HG03571 (cell line): ENCODE results near the gene SH3RF1.

Experiments
- ATAC-seq: cut with Tn5 transposase; IDR thresholded peaks from one replicate; pipeline ENCODE4 v1.9.1; 2021; ENCODE audit not compliant: unreplicated experiment

SH3RF1 gene

DNA sequence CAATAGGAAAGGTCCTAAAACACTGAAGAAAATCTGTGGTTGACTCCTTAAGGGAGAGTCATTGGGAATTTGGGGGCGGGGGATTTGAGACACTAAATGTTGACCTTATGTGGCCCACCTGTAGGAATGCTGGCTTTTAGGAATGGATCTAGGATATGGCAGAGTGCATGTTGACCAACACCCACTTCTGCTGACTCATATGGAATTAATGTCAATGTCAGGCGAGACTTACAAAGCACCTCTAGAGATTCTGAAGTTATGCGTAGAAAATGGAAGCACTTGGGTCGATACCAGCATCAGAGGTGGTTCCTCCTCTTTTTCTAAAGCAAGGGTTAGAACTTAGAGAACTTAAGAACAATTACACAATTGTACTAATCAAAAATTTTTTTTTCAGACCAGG is 160.1 kb downstream of the SH3RF1 start:
- no peak for ATAC-seq

- ATAC-seq, result no peak
Observed at GRCh38 chr4:169109035-169109675, 161.6 kb downstream of the SH3RF1 start.

- no peak for ATAC-seq
Observed at GRCh38 chr4:169108303-169108702, 162.5 kb downstream of the SH3RF1 start.

- ATAC-seq, result no peak
Observed at GRCh38 chr4:169107528-169107927, 163.2 kb downstream of the SH3RF1 start.

GRCh38 chr4:169106696-169107229 is 164.0 kb downstream of the SH3RF1 start:
- no peak for ATAC-seq

- ATAC-seq, result no peak
Observed at GRCh38 chr4:169105620-169106019, 165.1 kb downstream of the SH3RF1 start.

DNA sequence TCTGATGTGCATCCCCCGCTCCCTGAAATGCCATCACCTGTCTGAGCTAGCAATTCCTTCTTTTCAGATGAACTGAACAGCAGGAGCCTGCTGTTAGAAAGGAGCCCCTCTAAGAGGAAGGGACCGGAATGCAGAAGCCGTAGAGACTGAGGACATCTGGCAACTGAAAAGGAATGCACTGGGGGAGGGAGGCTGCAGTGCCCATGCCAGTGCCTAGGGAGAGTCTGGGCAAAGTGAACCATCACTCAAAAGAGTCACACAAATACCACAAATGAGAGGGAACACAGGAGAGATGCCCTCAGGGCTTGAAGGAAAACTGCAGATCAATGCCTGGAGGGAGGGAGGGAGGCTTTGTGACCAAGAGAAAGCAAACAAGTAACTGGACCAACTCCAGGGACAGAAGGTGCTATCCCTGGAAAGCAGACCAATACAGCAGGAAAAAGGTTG is 166.8 kb downstream of the SH3RF1 start:
- ATAC-seq, result no peak

DNA sequence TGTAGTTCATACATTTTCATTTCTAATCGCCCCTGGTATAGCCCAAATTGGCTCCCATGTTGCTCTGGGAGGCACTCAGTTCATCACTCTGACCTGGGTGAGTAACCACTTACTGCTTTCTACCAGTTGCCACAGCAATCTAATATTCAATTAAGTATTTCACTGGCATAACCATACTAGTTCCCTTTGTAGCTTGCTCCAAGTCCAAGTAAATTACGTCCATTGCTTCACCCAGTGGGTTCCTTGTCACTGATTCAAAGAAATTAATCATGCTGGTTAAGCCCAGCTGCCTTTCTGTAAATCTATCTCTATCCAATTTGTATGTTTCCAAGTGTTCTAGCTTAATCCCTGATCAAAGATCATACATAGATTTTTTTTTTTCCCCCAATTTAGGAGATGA is 168.7 kb downstream of the SH3RF1 start:
- ATAC-seq, result no peak

DNA sequence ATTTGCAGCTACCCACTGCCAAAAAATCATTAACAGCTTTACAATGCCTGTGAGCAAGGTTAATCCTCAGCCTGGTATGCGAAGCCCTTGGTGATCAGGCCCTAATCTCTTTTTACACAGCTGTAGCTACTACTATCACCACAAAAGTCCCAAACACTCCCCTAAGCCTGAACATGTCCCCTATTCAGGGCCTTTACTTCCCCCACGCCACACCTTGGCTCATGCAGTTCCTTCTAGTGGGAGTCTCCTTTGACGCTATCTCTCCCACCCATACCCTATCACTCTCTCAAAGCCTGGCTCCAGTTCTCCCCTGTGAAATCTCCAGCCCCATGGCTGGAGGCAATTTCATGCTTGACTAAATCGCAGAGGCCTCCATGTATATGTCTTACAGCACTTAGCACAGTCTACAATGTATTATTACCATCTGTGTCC is 170.1 kb downstream of the SH3RF1 start:
- no peak for ATAC-seq

DNA sequence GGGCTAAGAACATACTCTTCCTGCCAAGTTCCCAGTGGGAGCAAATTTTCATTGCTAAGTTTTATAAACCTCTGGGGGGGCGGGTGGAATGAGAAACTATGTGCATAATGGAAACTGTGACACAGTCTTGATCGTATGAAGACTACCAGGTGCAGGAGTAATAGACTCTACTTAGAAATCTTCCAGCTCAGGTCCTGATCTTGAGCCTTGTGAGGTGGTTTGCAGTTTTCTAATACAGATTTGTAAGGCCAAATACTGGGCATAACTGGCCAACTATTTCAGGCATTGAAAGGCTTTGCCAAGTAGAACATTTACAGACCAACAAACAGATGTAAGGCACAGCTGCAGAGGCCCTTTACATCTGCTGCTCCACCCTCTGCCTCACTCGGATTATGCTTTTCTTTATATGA is 171.0 kb downstream of the SH3RF1 start:
- ATAC-seq, result peak; percentile 58

- ATAC-seq, result peak; percentile 7
Observed at GRCh38 chr4:169098969-169099690, 171.6 kb downstream of the SH3RF1 start.

DNA sequence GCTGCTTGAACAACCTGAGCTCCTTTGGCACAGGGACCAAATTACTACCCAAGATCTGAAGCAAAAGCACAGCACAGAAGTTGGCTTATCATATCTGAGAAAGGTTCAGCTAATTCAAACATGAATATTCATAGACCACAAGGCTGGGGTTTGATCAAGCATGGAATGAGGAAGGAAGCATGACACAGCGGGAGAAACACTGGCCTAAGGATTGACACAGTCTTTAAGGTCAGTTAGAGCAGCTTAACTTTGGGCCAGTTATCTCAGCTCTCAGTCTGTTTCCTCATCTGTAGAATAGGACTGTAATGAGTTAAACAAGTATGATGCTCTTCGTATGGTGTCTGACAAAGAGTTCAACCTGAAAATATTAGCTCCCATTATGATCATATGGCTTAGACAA is 172.2 kb downstream of the SH3RF1 start:
- ATAC-seq, result peak; percentile 41

GRCh38 chr4:169098054-169098497 is 172.7 kb downstream of the SH3RF1 start:
- peak; percentile 47 for ATAC-seq

DNA sequence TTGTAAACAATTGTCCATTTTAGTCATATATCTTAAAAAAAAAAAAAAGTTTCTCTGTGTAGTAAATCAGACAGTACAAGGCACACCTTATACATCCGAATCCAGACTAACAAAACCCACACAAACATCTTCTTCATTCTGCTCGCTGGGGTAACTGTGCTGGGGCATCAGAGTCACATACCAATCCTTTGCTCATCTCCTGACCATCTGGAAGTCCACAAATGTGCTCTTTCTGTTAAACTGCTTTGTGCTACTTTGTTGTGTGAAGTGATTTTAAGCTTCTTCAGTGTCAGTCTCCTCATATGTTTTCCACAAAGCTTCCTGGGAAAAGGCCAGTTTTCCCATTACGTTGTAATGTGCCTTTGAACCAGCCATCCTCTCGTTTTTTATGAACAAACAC is 174.5 kb downstream of the SH3RF1 start:
- no peak for ATAC-seq

- no peak for ATAC-seq
Observed at GRCh38 chr4:169094656-169095231, 176.0 kb downstream of the SH3RF1 start.

DNA sequence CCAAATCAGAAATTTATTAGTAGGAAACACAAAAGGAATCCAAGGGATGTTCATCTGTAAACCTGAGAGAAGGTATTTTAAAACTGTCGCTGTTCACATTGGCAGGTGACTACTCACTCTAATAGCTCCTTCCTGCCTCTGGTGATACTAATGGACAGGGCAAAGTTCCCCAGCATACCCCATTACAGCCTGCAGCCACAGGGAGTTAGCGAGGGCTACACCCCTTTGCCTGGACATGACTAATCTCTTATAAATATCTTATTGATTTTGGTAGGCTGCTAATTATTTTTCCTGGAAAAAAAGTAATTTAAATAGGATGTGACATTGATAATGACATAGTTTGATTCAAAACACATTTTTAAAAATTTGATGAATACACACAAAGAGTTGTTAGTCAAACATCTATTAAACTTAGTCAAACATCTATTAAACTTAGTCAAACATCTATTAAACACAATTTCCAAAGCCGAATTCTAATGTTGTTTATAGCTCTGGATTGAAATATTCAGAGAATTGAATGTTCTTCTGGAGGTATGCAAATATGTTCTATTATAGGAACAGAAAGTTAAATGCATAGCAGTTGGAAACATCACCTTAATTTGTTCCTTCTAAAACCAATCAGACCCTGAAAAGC is 177.8 kb downstream of the SH3RF1 start:
- no peak for ATAC-seq

- no peak for ATAC-seq
Observed at GRCh38 chr4:169090484-169091215, 180.1 kb downstream of the SH3RF1 start.

GRCh38 chr4:169089004-169089403 is 181.8 kb downstream of the SH3RF1 start:
- no peak for ATAC-seq

GRCh38 chr4:169084954-169085353 is 185.8 kb downstream of the SH3RF1 start:
- no peak for ATAC-seq

DNA sequence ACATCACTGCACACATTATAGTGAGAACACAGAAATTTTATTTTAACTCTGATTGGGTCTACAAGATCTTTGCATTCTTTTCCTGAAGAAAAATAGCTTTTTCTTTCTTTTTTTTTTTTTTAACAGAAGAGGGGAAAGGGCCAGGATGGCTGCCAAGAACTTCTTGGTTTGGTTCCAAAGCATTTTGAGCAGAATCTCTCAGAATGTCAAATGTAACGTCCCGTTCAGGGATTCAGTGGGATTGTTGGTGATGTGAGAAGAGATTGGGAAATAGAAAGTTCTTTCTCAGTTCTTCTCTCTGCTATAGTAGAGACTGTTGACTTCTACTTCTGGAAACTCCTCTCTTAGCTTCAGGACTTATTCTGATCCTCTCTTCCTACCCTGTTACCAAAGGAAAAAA is 189.8 kb downstream of the SH3RF1 start:
- no peak for ATAC-seq
